ENCODE data around the gene SKI. TPM values are rescaled to one million over a fixed set of nuclear protein-coding genes. Genes with fewer than 3 reads are reported as not detected.

The SKI gene
- total and polyA plus RNA-seq, 2 experiments from 2014 or later, result 9.3 to 66.8 TPM

DNA sequence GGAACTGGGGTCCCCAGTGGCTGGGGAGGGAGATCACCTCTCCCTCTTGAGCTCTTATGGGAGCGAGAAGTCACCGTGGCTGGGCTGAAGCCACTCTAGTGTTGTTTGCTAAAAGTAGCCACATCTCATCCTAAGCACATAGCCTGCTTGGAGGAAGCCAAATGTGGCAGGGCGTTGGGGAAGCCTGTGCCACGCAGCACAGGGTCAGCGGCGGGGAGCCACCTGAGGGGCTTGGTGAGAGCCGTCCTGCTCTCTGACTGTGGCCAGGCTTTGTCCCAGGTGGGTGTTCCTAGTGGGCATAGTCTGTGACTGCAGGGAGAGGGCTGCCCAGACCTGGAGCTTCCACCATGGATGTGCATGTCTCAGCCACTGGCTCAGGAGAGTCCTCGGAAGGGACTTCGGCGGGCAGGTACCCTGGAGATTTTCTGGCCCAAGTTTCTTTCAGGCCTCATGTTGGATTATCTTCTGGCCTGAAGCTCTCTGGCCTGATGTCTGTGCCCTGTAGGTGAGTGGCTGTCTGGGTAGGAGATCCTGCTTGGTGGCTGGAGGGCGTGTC is 124.3 kb downstream of the SKI start:
- no peaks in the 10 kb centered on the region for H3K9me2 ChIP-seq (ENCODE audit: insufficient read depth)
- no peak overlapping the region for H3K4me2 ChIP-seq
- no peak overlapping the region for H3K4me3 ChIP-seq
- H3F3A ChIP-seq (replicated peaks; ENCODE audit: low read depth), result 0 out of 2 replicates have a peak, but pooled peaks cover 3% of the 10 kb centered on the region
- no peak overlapping the region for H3K27ac ChIP-seq (ENCODE audit: low read depth)
- no peaks in the 10 kb centered on the region; the same call in 2 of the 3 replicates for H3K36me3 Mint-ChIP-seq (ENCODE audit: low read depth)
- H3K27me3 Mint-ChIP-seq (ENCODE audit: insufficient read depth, low read depth, poor library complexity), result peaks cover 11% of the 10 kb centered on the region
- no peak for ATAC-seq
- H3K4me1 ChIP-seq (ENCODE audit: insufficient read depth), result no peaks in the 10 kb centered on the region
- no peak for DNase-seq (ENCODE audit: low spot score)
- no peaks in the 10 kb centered on the region for H4K20me1 ChIP-seq (replicated peaks; ENCODE audit: insufficient read depth)
- H3K9me3 Mint-ChIP-seq, result peaks cover 3% of the 10 kb centered on the region; the same call in 1 of the 3 replicates
- TF ChIP-seq, protein P1, sequence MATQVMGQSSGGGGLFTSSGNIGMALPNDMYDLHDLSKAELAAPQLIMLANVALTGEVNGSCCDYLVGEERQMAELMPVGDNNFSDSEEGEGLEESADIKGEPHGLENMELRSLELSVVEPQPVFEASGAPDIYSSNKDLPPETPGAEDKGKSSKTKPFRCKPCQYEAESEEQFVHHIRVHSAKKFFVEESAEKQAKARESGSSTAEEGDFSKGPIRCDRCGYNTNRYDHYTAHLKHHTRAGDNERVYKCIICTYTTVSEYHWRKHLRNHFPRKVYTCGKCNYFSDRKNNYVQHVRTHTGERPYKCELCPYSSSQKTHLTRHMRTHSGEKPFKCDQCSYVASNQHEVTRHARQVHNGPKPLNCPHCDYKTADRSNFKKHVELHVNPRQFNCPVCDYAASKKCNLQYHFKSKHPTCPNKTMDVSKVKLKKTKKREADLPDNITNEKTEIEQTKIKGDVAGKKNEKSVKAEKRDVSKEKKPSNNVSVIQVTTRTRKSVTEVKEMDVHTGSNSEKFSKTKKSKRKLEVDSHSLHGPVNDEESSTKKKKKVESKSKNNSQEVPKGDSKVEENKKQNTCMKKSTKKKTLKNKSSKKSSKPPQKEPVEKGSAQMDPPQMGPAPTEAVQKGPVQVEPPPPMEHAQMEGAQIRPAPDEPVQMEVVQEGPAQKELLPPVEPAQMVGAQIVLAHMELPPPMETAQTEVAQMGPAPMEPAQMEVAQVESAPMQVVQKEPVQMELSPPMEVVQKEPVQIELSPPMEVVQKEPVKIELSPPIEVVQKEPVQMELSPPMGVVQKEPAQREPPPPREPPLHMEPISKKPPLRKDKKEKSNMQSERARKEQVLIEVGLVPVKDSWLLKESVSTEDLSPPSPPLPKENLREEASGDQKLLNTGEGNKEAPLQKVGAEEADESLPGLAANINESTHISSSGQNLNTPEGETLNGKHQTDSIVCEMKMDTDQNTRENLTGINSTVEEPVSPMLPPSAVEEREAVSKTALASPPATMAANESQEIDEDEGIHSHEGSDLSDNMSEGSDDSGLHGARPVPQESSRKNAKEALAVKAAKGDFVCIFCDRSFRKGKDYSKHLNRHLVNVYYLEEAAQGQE (IDR thresholded peaks at IDR 0.05; ENCODE audit: unreplicated experiment), result no peak
- TF ChIP-seq NANOG (IDR thresholded peaks at IDR 0.05; ENCODE audit: borderline replicate concordance), result no peak
- TF ChIP-seq, protein P2, sequence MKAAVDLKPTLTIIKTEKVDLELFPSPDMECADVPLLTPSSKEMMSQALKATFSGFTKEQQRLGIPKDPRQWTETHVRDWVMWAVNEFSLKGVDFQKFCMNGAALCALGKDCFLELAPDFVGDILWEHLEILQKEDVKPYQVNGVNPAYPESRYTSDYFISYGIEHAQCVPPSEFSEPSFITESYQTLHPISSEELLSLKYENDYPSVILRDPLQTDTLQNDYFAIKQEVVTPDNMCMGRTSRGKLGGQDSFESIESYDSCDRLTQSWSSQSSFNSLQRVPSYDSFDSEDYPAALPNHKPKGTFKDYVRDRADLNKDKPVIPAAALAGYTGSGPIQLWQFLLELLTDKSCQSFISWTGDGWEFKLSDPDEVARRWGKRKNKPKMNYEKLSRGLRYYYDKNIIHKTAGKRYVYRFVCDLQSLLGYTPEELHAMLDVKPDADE (IDR thresholded peaks at IDR 0.05), result no peak
- no peak for TF ChIP-seq ZNF114 (CRISPR knock-in tag; IDR thresholded peaks at IDR 0.05)
- no peak for TF ChIP-seq EZH2 (IDR thresholded peaks at IDR 0.05; ENCODE audit: low read depth, unreplicated experiment)
- TF ChIP-seq POLR2AphosphoS5 (IDR thresholded peaks at IDR 0.05; ENCODE audit: low read depth), result no peak
- no peak for TF ChIP-seq ZNF331 (CRISPR knock-in tag; IDR thresholded peaks at IDR 0.05; ENCODE audit: low read depth)
- no peak for TF ChIP-seq CREB1 (CRISPR knock-in tag; IDR thresholded peaks at IDR 0.05; ENCODE audit: low read depth)
- no peak for TF ChIP-seq EZH2phosphoT487 (IDR thresholded peaks at IDR 0.05; ENCODE audit: unreplicated experiment)
- TF ChIP-seq, protein P3, sequence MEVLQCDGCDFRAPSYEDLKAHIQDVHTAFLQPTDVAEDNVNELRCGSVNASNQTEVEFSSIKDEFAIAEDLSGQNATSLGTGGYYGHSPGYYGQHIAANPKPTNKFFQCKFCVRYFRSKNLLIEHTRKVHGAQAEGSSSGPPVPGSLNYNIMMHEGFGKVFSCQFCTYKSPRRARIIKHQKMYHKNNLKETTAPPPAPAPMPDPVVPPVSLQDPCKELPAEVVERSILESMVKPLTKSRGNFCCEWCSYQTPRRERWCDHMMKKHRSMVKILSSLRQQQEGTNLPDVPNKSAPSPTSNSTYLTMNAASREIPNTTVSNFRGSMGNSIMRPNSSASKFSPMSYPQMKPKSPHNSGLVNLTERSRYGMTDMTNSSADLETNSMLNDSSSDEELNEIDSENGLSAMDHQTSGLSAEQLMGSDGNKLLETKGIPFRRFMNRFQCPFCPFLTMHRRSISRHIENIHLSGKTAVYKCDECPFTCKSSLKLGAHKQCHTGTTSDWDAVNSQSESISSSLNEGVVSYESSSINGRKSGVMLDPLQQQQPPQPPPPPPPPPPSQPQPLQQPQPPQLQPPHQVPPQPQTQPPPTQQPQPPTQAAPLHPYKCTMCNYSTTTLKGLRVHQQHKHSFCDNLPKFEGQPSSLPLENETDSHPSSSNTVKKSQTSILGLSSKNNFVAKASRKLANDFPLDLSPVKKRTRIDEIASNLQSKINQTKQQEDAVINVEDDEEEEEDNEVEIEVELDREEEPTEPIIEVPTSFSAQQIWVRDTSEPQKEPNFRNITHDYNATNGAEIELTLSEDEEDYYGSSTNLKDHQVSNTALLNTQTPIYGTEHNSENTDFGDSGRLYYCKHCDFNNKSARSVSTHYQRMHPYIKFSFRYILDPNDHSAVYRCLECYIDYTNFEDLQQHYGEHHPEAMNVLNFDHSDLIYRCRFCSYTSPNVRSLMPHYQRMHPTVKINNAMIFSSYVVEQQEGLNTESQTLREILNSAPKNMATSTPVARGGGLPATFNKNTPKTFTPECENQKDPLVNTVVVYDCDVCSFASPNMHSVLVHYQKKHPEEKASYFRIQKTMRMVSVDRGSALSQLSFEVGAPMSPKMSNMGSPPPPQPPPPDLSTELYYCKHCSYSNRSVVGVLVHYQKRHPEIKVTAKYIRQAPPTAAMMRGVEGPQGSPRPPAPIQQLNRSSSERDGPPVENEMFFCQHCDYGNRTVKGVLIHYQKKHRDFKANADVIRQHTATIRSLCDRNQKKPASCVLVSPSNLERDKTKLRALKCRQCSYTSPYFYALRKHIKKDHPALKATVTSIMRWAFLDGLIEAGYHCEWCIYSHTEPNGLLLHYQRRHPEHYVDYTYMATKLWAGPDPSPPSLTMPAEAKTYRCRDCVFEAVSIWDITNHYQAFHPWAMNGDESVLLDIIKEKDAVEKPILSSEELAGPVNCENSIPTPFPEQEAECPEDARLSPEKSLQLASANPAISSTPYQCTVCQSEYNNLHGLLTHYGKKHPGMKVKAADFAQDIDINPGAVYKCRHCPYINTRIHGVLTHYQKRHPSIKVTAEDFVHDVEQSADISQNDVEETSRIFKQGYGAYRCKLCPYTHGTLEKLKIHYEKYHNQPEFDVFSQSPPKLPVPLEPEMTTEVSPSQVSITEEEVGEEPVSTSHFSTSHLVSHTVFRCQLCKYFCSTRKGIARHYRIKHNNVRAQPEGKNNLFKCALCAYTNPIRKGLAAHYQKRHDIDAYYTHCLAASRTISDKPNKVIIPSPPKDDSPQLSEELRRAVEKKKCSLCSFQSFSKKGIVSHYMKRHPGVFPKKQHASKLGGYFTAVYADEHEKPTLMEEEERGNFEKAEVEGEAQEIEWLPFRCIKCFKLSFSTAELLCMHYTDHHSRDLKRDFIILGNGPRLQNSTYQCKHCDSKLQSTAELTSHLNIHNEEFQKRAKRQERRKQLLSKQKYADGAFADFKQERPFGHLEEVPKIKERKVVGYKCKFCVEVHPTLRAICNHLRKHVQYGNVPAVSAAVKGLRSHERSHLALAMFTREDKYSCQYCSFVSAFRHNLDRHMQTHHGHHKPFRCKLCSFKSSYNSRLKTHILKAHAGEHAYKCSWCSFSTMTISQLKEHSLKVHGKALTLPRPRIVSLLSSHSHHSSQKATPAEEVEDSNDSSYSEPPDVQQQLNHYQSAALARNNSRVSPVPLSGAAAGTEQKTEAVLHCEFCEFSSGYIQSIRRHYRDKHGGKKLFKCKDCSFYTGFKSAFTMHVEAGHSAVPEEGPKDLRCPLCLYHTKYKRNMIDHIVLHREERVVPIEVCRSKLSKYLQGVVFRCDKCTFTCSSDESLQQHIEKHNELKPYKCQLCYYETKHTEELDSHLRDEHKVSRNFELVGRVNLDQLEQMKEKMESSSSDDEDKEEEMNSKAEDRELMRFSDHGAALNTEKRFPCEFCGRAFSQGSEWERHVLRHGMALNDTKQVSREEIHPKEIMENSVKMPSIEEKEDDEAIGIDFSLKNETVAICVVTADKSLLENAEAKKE (CRISPR knock-in tag; IDR thresholded peaks at IDR 0.05), result no peak
- TF ChIP-seq, protein P4, sequence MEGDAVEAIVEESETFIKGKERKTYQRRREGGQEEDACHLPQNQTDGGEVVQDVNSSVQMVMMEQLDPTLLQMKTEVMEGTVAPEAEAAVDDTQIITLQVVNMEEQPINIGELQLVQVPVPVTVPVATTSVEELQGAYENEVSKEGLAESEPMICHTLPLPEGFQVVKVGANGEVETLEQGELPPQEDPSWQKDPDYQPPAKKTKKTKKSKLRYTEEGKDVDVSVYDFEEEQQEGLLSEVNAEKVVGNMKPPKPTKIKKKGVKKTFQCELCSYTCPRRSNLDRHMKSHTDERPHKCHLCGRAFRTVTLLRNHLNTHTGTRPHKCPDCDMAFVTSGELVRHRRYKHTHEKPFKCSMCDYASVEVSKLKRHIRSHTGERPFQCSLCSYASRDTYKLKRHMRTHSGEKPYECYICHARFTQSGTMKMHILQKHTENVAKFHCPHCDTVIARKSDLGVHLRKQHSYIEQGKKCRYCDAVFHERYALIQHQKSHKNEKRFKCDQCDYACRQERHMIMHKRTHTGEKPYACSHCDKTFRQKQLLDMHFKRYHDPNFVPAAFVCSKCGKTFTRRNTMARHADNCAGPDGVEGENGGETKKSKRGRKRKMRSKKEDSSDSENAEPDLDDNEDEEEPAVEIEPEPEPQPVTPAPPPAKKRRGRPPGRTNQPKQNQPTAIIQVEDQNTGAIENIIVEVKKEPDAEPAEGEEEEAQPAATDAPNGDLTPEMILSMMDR (conservative IDR thresholded peaks at IDR 0.05; ENCODE audit: low read depth in 2 of 2), result no peak
- TF ChIP-seq JUNB (IDR thresholded peaks at IDR 0.05; ENCODE audit: unreplicated experiment), result no peak
- no peak for TF ChIP-seq STAT1 (IDR thresholded peaks at IDR 0.05; ENCODE audit: unreplicated experiment)
- no peak overlapping the region for H3K4me3 Mint-ChIP-seq
- H3K79me2 ChIP-seq (replicated peaks; ENCODE audit: insufficient read depth), result no peaks in the 10 kb centered on the region
- no peak overlapping the region for H2AFZ ChIP-seq
- H3K27ac Mint-ChIP-seq, result peak overlapping the region; percentile 72; the same call in 1 of the 2 replicates
- peaks cover 5% of the 10 kb centered on the region; the same call in 2 of the 3 replicates for H3K4me1 Mint-ChIP-seq
- no peaks in the 10 kb centered on the region for H3K36me3 ChIP-seq (ENCODE audit: insufficient read depth)
- no peaks in the 10 kb centered on the region for H3K27me3 ChIP-seq (ENCODE audit: insufficient read depth)

Measured in GM23338 (cell line).